ENCODE data around the gene ZNF441.

GRCh38 chr19:11756965-11757364 is 9.8 kb upstream of the ZNF441 start:
- TF ChIP-seq, protein P1, sequence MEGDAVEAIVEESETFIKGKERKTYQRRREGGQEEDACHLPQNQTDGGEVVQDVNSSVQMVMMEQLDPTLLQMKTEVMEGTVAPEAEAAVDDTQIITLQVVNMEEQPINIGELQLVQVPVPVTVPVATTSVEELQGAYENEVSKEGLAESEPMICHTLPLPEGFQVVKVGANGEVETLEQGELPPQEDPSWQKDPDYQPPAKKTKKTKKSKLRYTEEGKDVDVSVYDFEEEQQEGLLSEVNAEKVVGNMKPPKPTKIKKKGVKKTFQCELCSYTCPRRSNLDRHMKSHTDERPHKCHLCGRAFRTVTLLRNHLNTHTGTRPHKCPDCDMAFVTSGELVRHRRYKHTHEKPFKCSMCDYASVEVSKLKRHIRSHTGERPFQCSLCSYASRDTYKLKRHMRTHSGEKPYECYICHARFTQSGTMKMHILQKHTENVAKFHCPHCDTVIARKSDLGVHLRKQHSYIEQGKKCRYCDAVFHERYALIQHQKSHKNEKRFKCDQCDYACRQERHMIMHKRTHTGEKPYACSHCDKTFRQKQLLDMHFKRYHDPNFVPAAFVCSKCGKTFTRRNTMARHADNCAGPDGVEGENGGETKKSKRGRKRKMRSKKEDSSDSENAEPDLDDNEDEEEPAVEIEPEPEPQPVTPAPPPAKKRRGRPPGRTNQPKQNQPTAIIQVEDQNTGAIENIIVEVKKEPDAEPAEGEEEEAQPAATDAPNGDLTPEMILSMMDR (IDR thresholded peaks at IDR 0.05 in 8 of 11, conservative IDR thresholded peaks at IDR 0.05 in 3 of 11) = no peak
- TF ChIP-seq POLR2A (IDR thresholded peaks at IDR 0.05) = no peak
- no peak for TF ChIP-seq POLR2AphosphoS5 (IDR thresholded peaks at IDR 0.05)
